Astrocyte (in vitro differentiated cells and primary cell): Measurements from ENCODE around the gene PLEKHA4.

Experiments used
- CTCF ChIP-seq: IDR thresholded peaks from 2 replicates; pipeline ENCODE4 v1.5.1; 2011; ENCODE audit warnings: low read depth, mild to moderate bottlenecking, inconsistent platforms, low read length, moderate library complexity; ENCODE audit not compliant: insufficient read depth
- EZH2 ChIP-seq: IDR thresholded peaks from 2 replicates; pipeline ENCODE4 v1.6.1; 2012; ENCODE audit warnings: mild to moderate bottlenecking, low read length, inconsistent platforms; ENCODE audit not compliant: insufficient read depth

- TF ChIP-seq CTCF (no peak), EZH2 (no peak)
These were observed 46.8 kb downstream of the PLEKHA4 start for GRCh38 chr19:48821633-48822032.
